Psoas muscle (tissue), 8 donors: ENCODE results near the gene TSC2. TPM values are rescaled to one million over a fixed set of nuclear protein-coding genes. Genes with fewer than 3 reads are reported as not detected.

Source experiments
- ATAC-seq, 4 donors: fragments of 200-7000 bp; cut with Tn5 transposase; one replicate each; pipeline ENCODE4 v1.9.1; 2020; ENCODE audit warnings: moderate library complexity in 3 of 4, mild to moderate bottlenecking in 2 of 4
- DNase-seq, 2 donors: peaks; one replicate each; pipeline ENCODE4 v3.0.0-alpha.2; 2020
- H3K27ac ChIP-seq: fragments of 200-600 bp; one replicate; pipeline ENCODE4 v1.8.0; 2022
- H3K27me3 ChIP-seq, 3 donors: fragments of 200-600 bp in 1 of 3; one replicate each; pipeline versions ENCODE4 v1.6.1 to v1.8.0; 2013 to 2022; ENCODE audit warnings: low read length in 2 of 3, mild to moderate bottlenecking in 2 of 3, moderate library complexity in 1 of 3; ENCODE audit not compliant: insufficient read depth in 3 of 3
- H3K36me3 ChIP-seq, 2 donors: fragments of 200-600 bp in 1 of 2; one replicate each; pipeline versions ENCODE4 v1.6.1 to v1.8.0; 2013 to 2022; ENCODE audit warnings: low read depth in 1 of 2, mild to moderate bottlenecking in 1 of 2, moderate library complexity in 1 of 2; ENCODE audit not compliant: insufficient read depth in 1 of 2
- H3K4me1 ChIP-seq: fragments of 200-600 bp; one replicate; pipeline ENCODE4 v1.8.0; 2022
- H3K4me3 ChIP-seq: fragments of 200-600 bp; one replicate; pipeline ENCODE4 v1.8.0; 2022; ENCODE audit warnings: mild to moderate bottlenecking
- H3K9me3 ChIP-seq: fragments of 200-600 bp; one replicate; pipeline ENCODE4 v1.8.0; 2022
- WGBS, 3 donors: extraction: QIAGEN DNeasy Blood & Tissue Kit; methylation state at CpG; one replicate each; pipeline versions ENCODE4 v1.1.6 to v1.1.7; 2013; 5-methylcytosine and 5-hydroxymethylcytosine counted together
- intact Hi-C, 2 donors: fragments of 100-400 bp; cut with DNase I; formaldehyde crosslinking; loops; one replicate each; pipeline versions ENCODE4 v1.11.0 to v1.14.2; 2022
- polyA plus RNA-seq, 3 donors: library from polyadenylated mRNA; stranded (reverse); fragments of 200-250 nt; gene quantifications; one replicate each; pipeline ENCODE4 v1.2.3, GENCODE V29; 2013
- total RNA-seq, 4 donors: library from RNA; stranded (reverse); fragmentation: NEBNext Ultra II Directional in 2 of 4; extraction: Animal tissue kit (Norgen Biotek cat#: 25700) in 2 of 4; gene quantifications; one replicate each; pipeline versions ENCODE4 v1.2.1 to v1.2.4, GENCODE V29; 2021 to 2023
- TF ChIP-seq, protein P1 (sequence below): fragments of 200-600 bp; IDR thresholded peaks from one replicate; pipeline ENCODE4 v1.8.0; 2022; ENCODE audit warnings: antibody characterized with exemption
- donor health status: healthy with polysubstance abuse.
- donor health status: DM: no; HTN: no; CAD: no; lungs with moderate emphysema.
- donor health status: Bipolar disorder and iron deficiency.
- donor health status: healthy.
- donor health status: DM: yes; HTN: yes; CAD: no.
- donor health status: DM: no; HTN: no; CAD: no.
- donor health status: DM: no; HTN: no; CAD: no.
- donor health status: DM: yes; HTN: yes; CAD: no.

Gene TSC2
- total and polyA plus RNA-seq, 7 donors, result 27.8 to 89.9 (median 60.8) TPM

DNA sequence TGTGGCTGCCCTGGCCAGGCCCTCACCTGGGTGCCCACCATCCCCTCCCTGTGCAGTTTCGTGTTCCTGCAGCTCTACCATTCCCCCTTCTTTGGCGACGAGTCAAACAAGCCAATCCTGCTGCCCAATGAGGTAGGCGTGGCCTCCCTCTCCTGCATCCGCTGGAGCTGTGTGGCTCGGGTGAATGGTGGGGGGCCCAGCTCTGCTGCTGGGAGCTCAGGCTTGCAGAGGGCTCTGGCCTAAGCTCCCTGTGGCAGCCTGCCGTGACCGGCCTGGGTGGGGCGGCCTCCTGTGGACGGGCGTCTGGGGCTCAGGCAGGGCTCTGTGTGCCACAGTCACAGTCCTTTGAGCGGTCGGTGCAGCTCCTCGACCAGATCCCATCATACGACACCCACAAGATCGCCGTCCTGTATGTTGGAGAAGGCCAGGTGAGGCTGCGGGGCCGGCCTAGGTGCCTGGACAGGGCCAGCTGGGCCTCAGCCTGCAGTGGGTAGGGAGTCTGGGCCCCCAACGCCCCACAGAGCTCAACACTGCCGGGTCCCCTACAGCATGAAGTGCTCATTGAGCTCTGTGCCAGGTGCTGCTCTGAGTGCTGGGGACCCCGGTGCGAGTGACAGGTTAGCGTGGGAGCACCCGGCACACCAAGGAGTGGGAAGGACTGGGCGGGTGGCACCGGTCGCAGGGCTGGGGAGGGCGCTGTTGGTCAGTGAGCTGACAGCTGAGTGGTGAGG, 37.3 kb downstream of the TSC2 start:
- DNase-seq (no peak), ATAC-seq (no peak)
- TF ChIP-seq, protein P1, sequence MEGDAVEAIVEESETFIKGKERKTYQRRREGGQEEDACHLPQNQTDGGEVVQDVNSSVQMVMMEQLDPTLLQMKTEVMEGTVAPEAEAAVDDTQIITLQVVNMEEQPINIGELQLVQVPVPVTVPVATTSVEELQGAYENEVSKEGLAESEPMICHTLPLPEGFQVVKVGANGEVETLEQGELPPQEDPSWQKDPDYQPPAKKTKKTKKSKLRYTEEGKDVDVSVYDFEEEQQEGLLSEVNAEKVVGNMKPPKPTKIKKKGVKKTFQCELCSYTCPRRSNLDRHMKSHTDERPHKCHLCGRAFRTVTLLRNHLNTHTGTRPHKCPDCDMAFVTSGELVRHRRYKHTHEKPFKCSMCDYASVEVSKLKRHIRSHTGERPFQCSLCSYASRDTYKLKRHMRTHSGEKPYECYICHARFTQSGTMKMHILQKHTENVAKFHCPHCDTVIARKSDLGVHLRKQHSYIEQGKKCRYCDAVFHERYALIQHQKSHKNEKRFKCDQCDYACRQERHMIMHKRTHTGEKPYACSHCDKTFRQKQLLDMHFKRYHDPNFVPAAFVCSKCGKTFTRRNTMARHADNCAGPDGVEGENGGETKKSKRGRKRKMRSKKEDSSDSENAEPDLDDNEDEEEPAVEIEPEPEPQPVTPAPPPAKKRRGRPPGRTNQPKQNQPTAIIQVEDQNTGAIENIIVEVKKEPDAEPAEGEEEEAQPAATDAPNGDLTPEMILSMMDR, result no peak
- no peaks in the 10 kb centered on the region for H3K9me3 ChIP-seq
- no peak overlapping the region for H3K4me3 ChIP-seq
- H3K27me3 ChIP-seq, result no peaks in the 10 kb centered on the region
- peaks cover 0 to 98% of the 10 kb centered on the region in 2 donors for H3K36me3 ChIP-seq
- H3K27ac ChIP-seq, result no peak overlapping the region
- H3K4me1 ChIP-seq, result peaks cover 7% of the 10 kb centered on the region
- WGBS, 3 donors, result 87 to 89% (median 89%) methylated on average over 29 of the region's 29 CpGs
- intact Hi-C loops, result no loop called here

DNA sequence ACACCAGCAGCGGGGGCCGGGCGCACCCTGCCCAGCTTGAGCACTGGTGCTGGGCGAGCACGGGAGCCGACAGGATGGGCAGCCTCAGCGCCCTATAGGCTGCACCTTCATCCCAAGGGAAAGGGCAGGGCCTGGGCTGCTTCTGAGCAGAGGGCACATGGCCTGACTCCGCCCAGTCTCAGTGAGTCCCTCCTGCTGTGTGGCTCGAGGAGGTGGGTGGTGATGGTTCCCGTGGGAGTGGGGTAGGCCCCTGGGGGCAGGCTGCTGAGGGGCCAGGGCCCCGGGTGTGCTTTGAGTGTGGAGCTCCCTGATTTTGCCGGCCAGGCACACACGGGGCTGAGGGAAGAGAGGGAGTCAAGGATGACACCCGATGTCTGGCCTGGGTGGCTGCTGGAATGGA, 37.9 kb downstream of the TSC2 start:
- intact Hi-C loops, result no loop called here
- Histone ChIP-seq H3K27me3 (no peaks in the 10 kb centered on the region), H3K4me1 (peaks cover 13% of the 10 kb centered on the region), H3K36me3 (peaks cover 0 to 97% of the 10 kb centered on the region in 2 donors), H3K27ac (no peak overlapping the region), H3K4me3 (no peak overlapping the region), H3K9me3 (no peaks in the 10 kb centered on the region)
- ATAC-seq (no peak), DNase-seq (no peak)
- TF ChIP-seq, protein P1, result no peak
- 69 to 80% (median 70%) methylated on average over 13 to 14 of the region's 14 CpGs for WGBS, 3 donors

DNA sequence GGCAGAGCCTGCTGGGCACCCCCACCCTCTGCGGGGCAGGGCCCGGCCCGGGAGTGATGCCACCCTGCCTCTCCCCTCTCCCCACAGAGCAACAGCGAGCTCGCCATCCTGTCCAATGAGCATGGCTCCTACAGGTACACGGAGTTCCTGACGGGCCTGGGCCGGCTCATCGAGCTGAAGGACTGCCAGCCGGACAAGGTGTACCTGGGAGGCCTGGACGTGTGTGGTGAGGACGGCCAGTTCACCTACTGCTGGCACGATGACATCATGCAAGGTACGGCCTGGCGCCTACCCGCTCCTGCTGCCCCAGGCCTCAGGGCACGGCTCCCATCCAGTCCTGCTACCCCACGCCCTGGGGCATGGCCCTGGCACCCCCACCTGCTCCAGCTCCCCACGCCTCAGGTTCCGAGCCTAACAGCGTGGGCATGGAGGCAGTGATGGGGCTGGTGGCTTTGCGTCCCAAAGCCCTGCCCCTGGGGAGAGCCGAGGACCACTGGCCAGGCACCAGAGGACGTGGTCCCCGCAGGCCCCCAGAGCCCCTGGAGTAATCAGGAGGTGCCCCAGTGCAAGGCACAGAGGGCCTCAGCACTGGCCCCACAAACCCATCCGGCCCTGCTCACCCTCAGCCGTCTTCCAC, 38.4 kb downstream of the TSC2 start:
- WGBS, 3 donors, result 83 to 92% (median 87%) methylated on average over 26 to 27 of the region's 27 CpGs
- H3K27ac ChIP-seq, result no peak overlapping the region
- H3K36me3 ChIP-seq, result peaks cover 0 to 94% of the 10 kb centered on the region in 2 donors

DNA sequence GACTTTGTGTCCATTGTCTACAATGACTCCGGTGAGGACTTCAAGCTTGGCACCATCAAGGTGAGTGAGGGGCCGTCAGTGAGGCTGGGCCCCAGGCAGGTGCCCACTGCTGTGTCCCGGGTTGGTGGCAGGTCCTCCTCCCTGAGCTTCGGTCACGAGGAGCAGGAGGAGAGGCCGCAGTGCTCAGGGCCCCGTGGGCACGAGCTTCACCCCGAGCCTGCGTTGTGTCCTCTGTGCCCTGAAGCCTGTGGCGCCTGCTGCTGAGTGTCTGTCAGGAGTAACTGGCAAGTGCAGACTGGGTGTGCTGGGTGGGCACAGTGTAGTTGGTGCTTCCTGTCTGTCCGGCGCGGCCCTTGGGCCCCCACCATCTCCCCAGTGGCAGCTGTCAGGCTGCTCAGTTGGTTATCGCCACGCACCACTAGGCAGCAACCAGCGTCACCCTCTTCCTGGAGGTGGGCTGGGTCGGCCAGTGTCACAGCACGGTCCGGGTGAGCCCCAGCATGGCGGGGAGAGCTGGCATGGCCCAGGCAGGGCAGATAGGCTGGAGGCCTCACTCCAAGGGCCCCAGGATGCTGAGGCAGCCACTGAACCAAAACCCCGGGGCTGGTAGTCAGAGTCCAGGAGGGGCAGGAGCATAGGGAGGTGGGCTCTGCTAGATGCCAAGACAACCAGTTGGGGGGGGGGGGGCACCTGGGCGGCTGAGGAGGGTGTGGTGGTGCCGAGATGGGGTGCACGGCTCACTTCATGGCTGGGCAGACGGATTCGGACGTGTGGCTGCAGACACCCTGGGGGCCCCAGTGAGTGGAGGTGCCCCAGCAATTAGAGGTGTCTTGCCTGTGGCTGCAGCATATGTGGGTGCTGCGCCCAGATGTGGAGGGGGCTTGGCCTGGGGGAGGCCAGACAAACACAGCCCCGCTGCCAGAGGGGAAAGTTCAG, 39.3 kb downstream of the TSC2 start:
- H3K9me3 ChIP-seq, result no peaks in the 10 kb centered on the region
- DNase-seq (no peak), ATAC-seq (no peak)
- peaks cover 0 to 92% of the 10 kb centered on the region in 2 donors for H3K36me3 ChIP-seq
- H3K4me1 ChIP-seq, result peaks cover 14% of the 10 kb centered on the region
- no peaks in the 10 kb centered on the region for H3K27me3 ChIP-seq
- no peak overlapping the region for H3K4me3 ChIP-seq
- 78 to 90% (median 83%) methylated on average over 29 to 30 of the region's 30 CpGs for WGBS, 3 donors
- no peak overlapping the region for H3K27ac ChIP-seq
- intact Hi-C loops, result no loop called here
- TF ChIP-seq, protein P1, result no peak

More for the DNA sequence above, 38.4 kb downstream of the TSC2 start:
- Histone ChIP-seq H3K9me3 (no peaks in the 10 kb centered on the region), H3K4me3 (no peak overlapping the region), H3K4me1 (peaks cover 14% of the 10 kb centered on the region), H3K27me3 (no peaks in the 10 kb centered on the region)
- intact Hi-C loops, result no loop called here
- ATAC-seq (no peak), DNase-seq (no peak)
- TF ChIP-seq, protein P1, result no peak
